HG03064 (cell line): ENCODE results near the gene CDYL.

Source experiments
- ATAC-seq: cut with Tn5 transposase; IDR thresholded peaks from one replicate; pipeline ENCODE4 v1.9.1; 2021; ENCODE audit warnings: low read depth; ENCODE audit not compliant: unreplicated experiment

CDYL gene

GRCh38 chr6:4802312-4802935 is 26.2 kb downstream of the CDYL start:
- peak; percentile 62 for ATAC-seq

DNA sequence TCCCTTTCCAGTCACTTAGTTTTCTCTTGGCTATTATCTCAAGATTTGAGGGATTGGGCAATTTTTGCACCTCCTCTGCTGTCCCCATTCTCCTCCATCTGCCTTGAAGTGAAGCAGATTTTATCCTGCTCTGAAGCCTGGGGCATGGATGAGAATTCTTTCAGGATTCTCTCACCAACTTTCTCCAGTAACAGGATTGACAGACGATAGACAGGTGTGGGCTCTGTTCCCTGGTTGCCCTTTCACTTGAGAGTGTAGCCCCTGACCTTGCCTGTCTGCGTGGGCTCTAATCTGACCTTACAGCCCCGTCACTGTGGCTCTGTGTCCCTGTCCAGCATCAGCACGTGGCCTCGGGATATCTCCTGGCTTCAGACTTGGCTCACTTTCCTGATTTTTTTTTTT is 27.1 kb downstream of the CDYL start:
- no peak for ATAC-seq

DNA sequence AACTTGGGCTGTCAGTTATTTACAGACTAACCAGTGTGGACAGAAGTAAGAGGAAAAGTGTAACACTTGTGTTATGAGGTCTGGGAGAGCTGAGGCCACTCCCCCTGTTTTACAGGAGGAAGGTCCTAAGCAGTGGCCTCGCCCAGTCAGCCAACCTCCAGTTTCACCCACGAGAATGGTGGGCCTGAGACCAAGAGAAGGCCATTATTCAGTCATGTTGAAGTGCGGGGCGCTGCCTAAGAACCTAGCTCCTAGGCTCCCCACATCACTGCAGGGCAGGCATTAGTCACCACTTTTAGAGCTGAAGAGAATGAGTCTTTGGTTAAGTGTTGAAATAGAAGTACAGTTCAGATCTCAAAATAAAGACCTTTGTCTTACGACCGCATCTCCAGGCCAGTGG is 27.9 kb downstream of the CDYL start:
- ATAC-seq = no peak

DNA sequence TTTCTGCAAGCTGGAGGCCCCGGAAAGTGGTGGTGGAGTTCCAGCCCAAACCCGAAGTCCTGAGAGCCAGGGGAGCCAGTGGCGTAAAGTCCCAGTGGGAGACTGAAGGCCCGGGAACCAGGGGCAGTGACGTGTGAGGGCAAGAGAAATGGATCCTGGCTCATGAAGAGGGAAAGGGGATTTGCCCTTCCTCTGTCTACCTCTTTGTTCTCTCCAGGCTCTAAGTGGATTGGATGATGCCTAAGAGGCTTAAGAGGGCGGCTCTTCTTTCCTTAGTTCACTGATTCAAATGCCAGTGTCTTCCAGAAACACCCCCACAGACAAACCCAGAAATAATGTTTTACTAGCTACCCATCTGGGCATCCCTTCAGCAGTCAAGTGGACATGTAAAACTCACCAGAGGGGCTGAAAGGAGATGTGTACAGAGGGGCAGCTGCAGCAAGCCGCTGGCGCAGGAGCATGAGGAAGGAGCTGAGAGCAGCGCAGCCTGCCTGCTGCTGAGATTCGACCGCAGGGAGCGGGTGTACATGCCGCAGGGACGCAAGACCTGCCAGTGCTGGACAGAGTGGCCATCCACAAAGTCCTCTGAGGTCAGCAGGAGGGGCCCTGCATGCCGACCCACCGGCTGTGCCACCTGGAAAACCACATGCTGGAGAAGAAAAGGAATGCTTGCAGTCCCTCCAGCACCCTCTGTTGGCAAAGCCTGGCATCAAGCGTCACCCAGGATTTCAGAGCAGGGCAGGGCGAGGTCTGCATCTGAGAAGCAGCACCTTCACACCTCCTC is 29.5 kb downstream of the CDYL start:
- no peak for ATAC-seq

GRCh38 chr6:4806337-4806725 is 30.1 kb downstream of the CDYL start:
- ATAC-seq = no peak

GRCh38 chr6:4806791-4807190 is 30.6 kb downstream of the CDYL start:
- ATAC-seq = no peak

DNA sequence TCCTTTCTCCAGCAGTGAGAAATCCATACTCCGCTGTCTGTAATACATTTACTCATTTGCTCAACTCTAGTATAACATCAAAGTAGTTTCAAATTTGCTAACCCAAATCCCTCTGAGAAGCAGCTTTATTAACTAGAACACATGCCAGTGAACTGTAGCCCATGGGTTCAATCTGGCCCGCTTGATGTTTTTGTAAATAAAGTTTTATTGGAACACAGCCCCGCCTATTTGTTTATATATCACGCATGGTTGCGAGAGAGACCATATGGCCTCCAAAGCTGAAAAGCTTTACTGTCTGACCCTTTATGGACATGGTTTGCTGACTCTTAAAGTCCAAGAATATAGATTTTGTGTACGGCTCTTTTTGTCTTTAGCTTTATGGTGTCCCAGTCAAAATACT is 32.2 kb downstream of the CDYL start:
- no peak for ATAC-seq

GRCh38 chr6:4809999-4810918 is 34.1 kb downstream of the CDYL start:
- ATAC-seq = no peak

DNA sequence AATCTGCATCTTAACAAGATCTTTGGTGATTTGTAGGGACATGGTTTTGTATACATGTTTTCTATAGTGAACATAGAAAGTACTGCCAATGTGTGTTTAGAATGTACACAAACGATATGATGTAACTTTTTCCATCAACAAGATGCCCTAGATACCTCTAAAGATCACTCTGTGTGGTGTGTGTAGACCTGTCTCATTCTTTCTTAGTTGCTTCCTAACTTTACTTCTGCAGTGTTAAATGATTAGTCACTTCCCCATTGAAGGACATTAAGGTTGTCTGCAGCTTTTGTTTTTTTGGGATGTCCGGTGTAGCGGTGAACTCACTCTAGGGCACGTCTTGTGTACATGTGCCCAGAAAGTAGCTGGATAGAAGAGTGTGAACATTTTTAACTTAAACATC is 35.9 kb downstream of the CDYL start:
- no peak for ATAC-seq

- no peak for ATAC-seq
These were observed 36.9 kb downstream of the CDYL start for GRCh38 chr6:4813055-4813454.

DNA sequence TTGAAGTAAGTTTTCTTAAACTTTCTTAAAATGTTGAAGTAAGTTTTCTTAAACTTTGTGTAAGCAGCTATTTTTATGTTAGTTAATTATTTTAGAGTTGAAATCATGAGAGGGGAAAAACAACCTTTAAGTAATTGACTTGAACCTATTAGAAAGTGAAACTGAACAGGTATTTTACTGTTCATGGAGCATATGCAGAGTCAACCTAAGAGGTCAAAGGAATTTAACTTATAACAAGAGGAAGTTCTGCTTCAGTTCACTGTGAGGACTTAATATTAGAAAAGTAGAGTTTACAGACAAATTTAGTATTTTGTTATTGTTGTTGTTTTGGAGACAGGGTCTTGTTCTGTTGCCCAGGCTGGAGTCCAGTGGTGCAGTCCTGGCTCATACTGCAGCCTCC is 38.0 kb downstream of the CDYL start:
- no peak for ATAC-seq

DNA sequence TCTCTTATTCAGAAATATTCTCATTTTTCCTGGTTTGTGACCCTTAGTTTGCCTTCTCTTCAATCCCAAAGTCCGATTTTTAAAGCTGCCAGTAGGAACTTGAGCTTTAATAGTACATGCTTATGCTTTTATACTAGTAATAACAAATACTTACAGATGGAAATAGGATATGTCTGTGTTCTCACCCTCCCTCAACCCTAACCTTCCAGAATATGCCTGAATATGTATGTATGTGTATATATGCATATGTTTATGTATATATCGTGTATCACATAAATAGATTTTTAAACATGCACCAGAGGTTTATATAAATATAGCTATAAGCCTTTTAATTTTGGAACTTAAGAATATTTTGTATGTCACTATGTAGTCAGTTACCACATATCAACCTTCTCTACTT is 38.8 kb downstream of the CDYL start:
- no peak for ATAC-seq

GRCh38 chr6:4815584-4815983 is 39.4 kb downstream of the CDYL start:
- ATAC-seq = no peak

DNA sequence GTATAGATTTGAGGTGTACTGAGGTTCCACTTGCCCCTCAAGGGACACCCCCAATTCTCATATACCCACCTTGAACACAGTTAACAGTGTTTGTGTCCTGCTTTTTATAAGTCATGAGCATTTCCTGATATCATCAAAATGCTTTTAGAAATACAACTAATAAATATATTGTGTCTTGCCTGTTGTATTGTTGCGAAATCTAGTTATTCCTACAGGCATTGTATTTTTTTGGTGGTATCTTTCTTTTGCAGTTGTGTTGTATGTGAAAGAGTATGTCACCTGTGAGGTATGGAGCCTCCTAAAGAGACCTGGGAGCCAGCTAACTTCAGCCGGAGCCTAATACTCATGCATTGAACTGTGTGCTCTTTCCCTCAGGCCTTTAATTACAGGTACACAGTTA is 40.7 kb downstream of the CDYL start:
- no peak for ATAC-seq

GRCh38 chr6:4817551-4817950 is 41.3 kb downstream of the CDYL start:
- ATAC-seq = no peak

DNA sequence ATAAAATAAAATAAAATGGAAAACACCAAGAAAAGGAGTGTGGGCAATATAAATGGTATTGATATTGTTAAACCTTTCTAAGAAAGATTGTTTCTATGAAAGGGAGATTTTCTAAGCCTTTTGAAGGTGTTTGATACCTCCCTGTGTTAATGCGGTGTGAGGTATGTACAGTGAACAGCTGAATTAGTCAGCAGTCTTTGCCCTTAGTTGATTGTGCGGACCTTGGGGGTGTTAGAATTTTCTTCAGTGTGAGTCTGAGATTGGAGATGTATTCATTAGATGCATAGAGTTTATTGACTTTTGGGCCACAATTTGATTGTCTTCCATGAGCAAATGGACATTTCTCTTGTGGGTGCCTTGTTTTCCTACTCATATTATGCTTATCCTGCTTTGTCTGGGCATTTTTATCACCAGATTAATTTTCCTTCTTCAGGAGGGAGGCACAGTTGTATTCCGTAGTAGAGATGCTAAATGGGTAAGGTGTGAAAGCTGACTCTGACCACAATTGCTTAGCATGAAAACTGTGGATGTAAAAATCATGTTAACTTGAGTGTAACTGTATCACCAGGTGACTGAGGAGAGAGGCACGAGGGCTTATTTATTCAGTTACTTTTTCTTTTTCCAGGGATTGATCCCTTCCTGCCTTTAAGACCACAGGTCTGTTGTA is 42.2 kb downstream of the CDYL start:
- ATAC-seq = no peak

DNA sequence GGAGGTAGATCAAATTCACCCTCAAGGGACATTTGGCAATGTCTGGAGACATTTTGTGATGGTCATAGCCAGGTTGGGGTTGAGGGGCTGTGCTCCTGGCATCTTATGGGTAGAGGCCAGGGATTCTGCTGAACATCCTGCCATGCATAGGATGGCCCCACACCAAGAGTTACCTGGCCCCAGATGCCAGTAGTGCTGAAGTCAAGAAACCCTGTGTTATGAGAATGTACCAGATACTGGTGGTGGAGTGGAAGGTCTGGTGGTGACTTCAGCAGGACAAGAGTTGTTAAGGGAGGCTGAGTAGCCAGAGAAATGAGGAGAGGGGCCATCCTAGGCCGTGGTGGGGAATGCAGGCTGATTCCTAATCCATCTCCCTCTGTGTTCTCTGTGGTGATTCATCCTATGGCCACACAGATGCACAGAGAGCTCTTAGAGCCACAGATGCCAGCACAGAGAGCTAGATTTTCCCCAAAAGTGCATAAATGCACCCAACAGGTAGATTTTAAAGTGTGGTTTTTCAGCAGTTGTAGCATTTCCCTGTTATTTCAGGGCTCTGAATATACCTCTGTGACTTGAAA is 43.6 kb downstream of the CDYL start:
- ATAC-seq = no peak

DNA sequence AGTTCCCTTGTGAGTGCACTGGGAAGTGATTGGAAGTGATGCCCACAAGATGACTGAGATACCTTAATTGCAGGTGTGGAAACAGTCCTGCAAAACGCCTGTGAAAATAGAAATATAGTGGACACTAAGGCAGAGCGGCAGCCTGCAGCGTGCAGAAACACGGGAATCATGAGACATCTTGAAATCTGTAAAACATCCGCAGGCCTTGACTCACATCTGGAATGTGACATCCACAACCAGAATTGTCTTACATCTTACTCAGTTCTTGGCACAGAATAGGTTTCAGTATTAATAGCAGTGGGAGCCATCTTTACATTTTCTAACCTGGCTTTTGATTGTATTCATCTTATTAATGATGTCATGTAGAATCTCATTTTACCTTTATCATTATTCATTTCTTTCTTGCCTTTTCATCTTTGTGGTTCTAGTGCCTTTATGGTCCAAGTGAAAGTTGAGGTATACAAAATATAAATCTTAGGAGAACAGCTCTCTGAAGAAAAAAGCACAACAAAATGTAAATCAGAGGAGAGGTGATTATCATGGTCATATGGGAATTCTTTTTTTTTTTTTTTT is 44.6 kb downstream of the CDYL start:
- ATAC-seq = no peak

DNA sequence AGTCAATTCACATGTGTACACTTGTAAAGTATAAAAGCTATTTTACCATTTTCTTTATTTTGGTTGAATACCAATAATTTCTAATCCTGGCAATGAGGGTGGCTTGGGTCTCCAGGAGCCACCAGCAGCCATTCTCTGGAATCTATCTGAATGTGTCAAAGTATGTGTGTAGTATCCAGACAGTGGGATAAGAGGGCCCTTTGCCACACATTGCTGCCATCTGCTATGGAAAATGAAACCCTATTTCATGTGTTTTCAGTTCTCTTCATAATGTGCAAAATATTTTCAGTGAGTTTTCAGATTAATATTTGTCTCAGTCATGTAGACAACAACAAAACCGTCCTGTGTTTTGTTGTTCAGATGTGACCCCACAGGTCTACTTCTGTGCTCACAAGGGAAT is 46.3 kb downstream of the CDYL start:
- ATAC-seq = no peak

GRCh38 chr6:4828187-4828698 is 52.0 kb downstream of the CDYL start:
- ATAC-seq = no peak
